Breast epithelium (tissue), 4 donors: ENCODE results near the gene CRCP. TPM values are rescaled to one million over a fixed set of nuclear protein-coding genes. Genes with fewer than 3 reads are reported as not detected.

Source experiments
- DNase-seq, 2 donors: peaks; one replicate each; pipeline ENCODE4 v3.0.0-alpha.2; 2019; ENCODE audit warnings: low spot score in 2 of 2
- H3K27ac ChIP-seq, 2 donors: fragments of 200-600 bp; sonication (generic) in 1 of 2; one replicate each; pipeline ENCODE4 v1.5.1; 2016 to 2019; ENCODE audit warnings: mild to moderate bottlenecking in 1 of 2
- H3K27me3 ChIP-seq, 2 donors: fragments of 200-600 bp; sonication (generic) in 1 of 2; one replicate each; pipeline versions ENCODE4 v1.5.1 to v1.6.0; 2017 to 2019; ENCODE audit warnings: control low read depth in 1 of 2, mild to moderate bottlenecking in 1 of 2
- H3K36me3 ChIP-seq: fragments of 200-600 bp; one replicate; pipeline ENCODE4 v1.5.1; 2019
- H3K4me1 ChIP-seq, 2 donors: fragments of 200-600 bp; sonication (generic); one replicate each; pipeline ENCODE4 v1.5.1; 2016 to 2019; ENCODE audit warnings: control low read depth in 1 of 2
- H3K4me3 ChIP-seq, 3 donors: fragments of 200-600 bp; sonication (generic); 1 replicate in 2 of 3; 2 replicates in 1 of 3; pipeline ENCODE4 v1.5.1; 2016 to 2019; ENCODE audit warnings: mild to moderate bottlenecking in 3 of 3, moderate library complexity in 2 of 3
- H3K9me3 ChIP-seq, 2 donors: fragments of 200-600 bp; sonication (generic) in 1 of 2; one replicate each; pipeline ENCODE4 v1.5.1; 2016 to 2019; ENCODE audit warnings: control low read depth in 1 of 2
- CTCF ChIP-seq, 3 donors: fragments of 450-650 bp; IDR thresholded peaks; one replicate each; pipeline ENCODE4 v1.5.1; 2016 to 2017; ENCODE audit warnings: antibody characterized with exemption in 3 of 3, mild to moderate bottlenecking in 3 of 3, moderate library complexity in 3 of 3
- POLR2A ChIP-seq: fragments of 450-650 bp; IDR thresholded peaks from one replicate; pipeline ENCODE4 v1.6.1; 2016; ENCODE audit warnings: antibody characterized with exemption, mild to moderate bottlenecking, moderate library complexity
- POLR2AphosphoS5 ChIP-seq, 3 donors: sonication (generic); formaldehyde crosslinking; IDR thresholded peaks; one replicate each; pipeline ENCODE4 v1.6.1; 2017; ENCODE audit warnings: antibody characterized with exemption in 3 of 3
- intact Hi-C: fragments of 100-400 bp; cut with DNase I; formaldehyde crosslinking; loops from one replicate; pipeline ENCODE4 v1.15.1; 2023; ENCODE audit warnings: low total_unique reads
- total RNA-seq, 3 donors: library from RNA; depleted of rRNA; stranded (reverse); fragments of >200 nt; gene quantifications; one replicate each; pipeline ENCODE4 v1.1.0, GENCODE V29; 2016

Gene CRCP
- total RNA-seq, 3 donors from 2014 or later: 31.5 to 49.8 (median 41.3) TPM

GRCh38 chr7:66181329-66181728 is 66.7 kb downstream of the CRCP start:
- intact Hi-C loops: no loop called here
- Histone ChIP-seq H3K9me3 (no peaks in the 10 kb centered on the region), H3K27ac (no peak overlapping the region), H3K36me3 (no peaks in the 10 kb centered on the region), H3K27me3 (no peaks in the 10 kb centered on the region), H3K4me1 (no peaks in the 10 kb centered on the region), H3K4me3 (no peak overlapping the region)
- TF ChIP-seq POLR2AphosphoS5 (IDR thresholded peaks at IDR 0.05) (no peak), CTCF (IDR thresholded peaks at IDR 0.05) (no peak), POLR2A (no peak)
- DNase-seq: no peak

GRCh38 chr7:66181845-66182244 is 67.2 kb downstream of the CRCP start:
- Histone ChIP-seq H3K9me3 (no peaks in the 10 kb centered on the region), H3K4me3 (no peak overlapping the region), H3K27ac (no peak overlapping the region), H3K27me3 (no peaks in the 10 kb centered on the region), H3K4me1 (no peaks in the 10 kb centered on the region), H3K36me3 (no peaks in the 10 kb centered on the region)
- no peak for TF ChIP-seq POLR2A
- TF ChIP-seq POLR2AphosphoS5 (IDR thresholded peaks at IDR 0.05): no peak
- no peak for TF ChIP-seq CTCF (IDR thresholded peaks at IDR 0.05)
- no peak for DNase-seq
- intact Hi-C loops: no loop called here

- no peak overlapping the region for H3K4me3 ChIP-seq
- H3K36me3 ChIP-seq: no peaks in the 10 kb centered on the region
- H3K27ac ChIP-seq: no peak overlapping the region
- no peak for DNase-seq
- intact Hi-C loops: no loop called here
- H3K9me3 ChIP-seq: no peaks in the 10 kb centered on the region
- TF ChIP-seq POLR2A (no peak), POLR2AphosphoS5 (IDR thresholded peaks at IDR 0.05) (no peak)
- no peaks in the 10 kb centered on the region for H3K27me3 ChIP-seq
- H3K4me1 ChIP-seq: no peaks in the 10 kb centered on the region
Measured at GRCh38 chr7:66182920-66183319, 68.3 kb downstream of the CRCP start.

GRCh38 chr7:66183700-66184099 is 69.1 kb downstream of the CRCP start:
- Histone ChIP-seq H3K27me3 (no peaks in the 10 kb centered on the region), H3K9me3 (no peaks in the 10 kb centered on the region), H3K36me3 (no peaks in the 10 kb centered on the region), H3K27ac (no peak overlapping the region), H3K4me3 (no peak overlapping the region), H3K4me1 (no peaks in the 10 kb centered on the region)
- no peak for DNase-seq
- TF ChIP-seq CTCF (IDR thresholded peaks at IDR 0.05) (no peak), POLR2AphosphoS5 (IDR thresholded peaks at IDR 0.05) (no peak), POLR2A (no peak)
- intact Hi-C loops: no loop called here

- DNase-seq: no peak
- no peaks in the 10 kb centered on the region for H3K27me3 ChIP-seq
- no peaks in the 10 kb centered on the region for H3K9me3 ChIP-seq
- intact Hi-C loops: no loop called here
- TF ChIP-seq CTCF (IDR thresholded peaks at IDR 0.05): no peak
- no peak for TF ChIP-seq POLR2A
- TF ChIP-seq POLR2AphosphoS5 (IDR thresholded peaks at IDR 0.05): no peak
- H3K4me1 ChIP-seq: no peaks in the 10 kb centered on the region
- no peaks in the 10 kb centered on the region for H3K36me3 ChIP-seq
- H3K27ac ChIP-seq: no peak overlapping the region
- H3K4me3 ChIP-seq: no peak overlapping the region
Measured at GRCh38 chr7:66185680-66186187, 71.1 kb downstream of the CRCP start.

- intact Hi-C loops: no loop called here
- no peaks in the 10 kb centered on the region for H3K9me3 ChIP-seq
- no peak overlapping the region for H3K27ac ChIP-seq
- no peak for DNase-seq
- TF ChIP-seq POLR2AphosphoS5 (IDR thresholded peaks at IDR 0.05) (no peak), CTCF (IDR thresholded peaks at IDR 0.05) (no peak), POLR2A (no peak)
- H3K4me1 ChIP-seq: no peaks in the 10 kb centered on the region
- no peak overlapping the region for H3K4me3 ChIP-seq
- no peaks in the 10 kb centered on the region for H3K36me3 ChIP-seq
- no peaks in the 10 kb centered on the region for H3K27me3 ChIP-seq
Measured at GRCh38 chr7:66186991-66187390, 72.3 kb downstream of the CRCP start.
